ENCODE measurements around the gene PTAFR. TPM values are rescaled to one million over a fixed set of nuclear protein-coding genes. Genes with fewer than 3 reads are reported as not detected.

PTAFR gene
- total and polyA plus RNA-seq, 2 donors (not counting 1 experiment from before 2014, with no cell fraction given), result 5.9 to 6.2 TPM

- Histone ChIP-seq H2AFZ (ENCODE audit: insufficient read depth, low read depth, low read length, poor library complexity, severe bottlenecking) (no peak overlapping the region), H3K9me3 (ENCODE audit: control extremely low read depth in 1 of 3, control insufficient read depth in 2 of 3, insufficient read depth in 1 of 3, low read length in 2 of 3) (peaks cover 0 to 6% (median 0%) of the 10 kb centered on the region in 3 donors), H4K20me1 (ENCODE audit: control insufficient read depth, insufficient read depth, low read length, poor library complexity, severe bottlenecking) (no peaks in the 10 kb centered on the region), H3K36me3 (replicated peaks in 1 of 2; ENCODE audit: control extremely low read depth in 1 of 2, control insufficient read depth in 1 of 2, extremely low read depth in 1 of 2, insufficient read depth in 2 of 2, low read length in 1 of 2) (no peaks in the 10 kb centered on the region), H3K4me1 (ENCODE audit: control insufficient read depth in 2 of 2, insufficient read depth in 2 of 2, low read length in 2 of 2) (peaks cover 35 to 61% of the 10 kb centered on the region in 2 donors), H3K27ac (ENCODE audit: low read length in 2 of 2) (peak overlapping the region; percentile 1 to 30), H3K9ac (ENCODE audit: low read length) (no peak overlapping the region), H3K27me3 (replicated peaks in 1 of 4; ENCODE audit: control extremely low read depth in 1 of 4, control insufficient read depth in 3 of 4, insufficient read depth in 4 of 4, low read length in 3 of 4) (no peaks in the 10 kb centered on the region), H3K79me2 (ENCODE audit: control insufficient read depth, insufficient read depth, low read length) (no peaks in the 10 kb centered on the region), H3K4me3 (ENCODE audit: control extremely low read depth in 1 of 5, extremely low read depth in 1 of 5, insufficient read depth in 1 of 5, low read depth in 2 of 5, low read length in 4 of 5) (peak overlapping the region in 1 of 5 experiments; percentile 21), H3K4me2 (replicated peaks; ENCODE audit: low read depth, low read length, poor library complexity, severe bottlenecking) (peak overlapping the region; percentile 52)
- H3K9me3 Mint-ChIP-seq (ENCODE audit: insufficient read depth), result no peaks in the 10 kb centered on the region
- 96% methylated on average over 5 of the region's 8 CpGs for WGBS (ENCODE audit: insufficient coverage)
- ChIA-PET POLR2A (interaction anchor here (0.5 to 0.9 kb wide), 5 partner anchors 12 to 415 kb away, joined by 3 to 5 read pairs (median 4); no protein-coding TSS in a partner anchor), CTCF (interaction anchor here (1.0 to 2.8 kb wide), 8 partner anchors 8 to 73 kb away, joined by 3 to 23 read pairs (median 9); partner anchors contain the start of genes EYA3 and PTAFR)
- no peaks in the 10 kb centered on the region for H3K27me3 Mint-ChIP-seq
- intact Hi-C loops (cut with micrococcal nuclease), result no loop called here
- ATAC-seq (ENCODE audit: low read depth) (no peak), DNase-seq (no peak)
- TF ChIP-seq CTCF (IDR thresholded peaks at IDR 0.05) (no peak), EZH2 (IDR thresholded peaks at IDR 0.05; ENCODE audit: borderline replicate concordance, insufficient read depth, low read depth, low read length, poor library complexity, severe bottlenecking) (no peak)
- H3K4me1 Mint-ChIP-seq, result peaks cover 62% of the 10 kb centered on the region
- H3K27ac Mint-ChIP-seq, result peak overlapping the region; percentile 76
- H3K4me3 Mint-ChIP-seq, result peak overlapping the region; percentile 2
Measured at GRCh38 chr1:28136169-28136921, 40.1 kb downstream of the PTAFR start.

All from B cell (primary cell).